RWPE2 (cell line): ENCODE measurements around the gene MRPL1.

Experiments
- ATAC-seq: fragments of 200-7000 bp; cut with Tn5 transposase; 3 replicates; pipeline ENCODE4 v1.9.1; 2021; ENCODE audit warnings: low read depth
- DNase-seq: peaks from one replicate; pipeline ENCODE4 v3.0.0-alpha.2; 2020; ENCODE audit warnings: low spot score
- H3K27ac ChIP-seq: fragments of 450-650 bp; 2 replicates; pipeline ENCODE4 v1.5.1; 2017; ENCODE audit warnings: mild to moderate bottlenecking; ENCODE audit not compliant: poor library complexity, severe bottlenecking
- H3K27me3 ChIP-seq: fragments of 250-450 bp; sonication (Bioruptor Pico); 2 replicates; pipeline ENCODE4 v1.5.1; 2021; ENCODE audit warnings: mild to moderate bottlenecking, moderate library complexity; ENCODE audit not compliant: insufficient read depth, poor library complexity, severe bottlenecking
- H3K36me3 ChIP-seq: fragments of 250-450 bp; sonication (Bioruptor Pico); 2 replicates; pipeline ENCODE4 v1.5.1; 2020; ENCODE audit warnings: low read depth, mild to moderate bottlenecking, moderate library complexity
- H3K4me1 ChIP-seq: fragments of 250-450 bp; sonication (Bioruptor Pico); 2 replicates; pipeline ENCODE4 v1.5.1; 2021; ENCODE audit warnings: mild to moderate bottlenecking, moderate library complexity; ENCODE audit not compliant: insufficient read depth, poor library complexity, severe bottlenecking
- H3K4me3 ChIP-seq: fragments of 250-450 bp; sonication (Bioruptor Pico); 2 replicates; pipeline ENCODE4 v1.5.1; 2021; ENCODE audit warnings: mild to moderate bottlenecking, moderate library complexity; ENCODE audit not compliant: severe bottlenecking
- H3K9me3 ChIP-seq: fragments of 250-450 bp; sonication (Bioruptor Pico); 2 replicates; pipeline ENCODE4 v1.5.1; 2021; ENCODE audit warnings: mild to moderate bottlenecking, moderate library complexity; ENCODE audit not compliant: severe bottlenecking
- CTCF ChIP-seq: fragments of 450-650 bp; IDR thresholded peaks from one replicate; pipeline ENCODE4 v1.5.1; 2017; ENCODE audit warnings: mild to moderate bottlenecking, moderate library complexity; ENCODE audit not compliant: poor library complexity, severe bottlenecking

The MRPL1 gene

GRCh38 chr4:78002260-78002659 is 139.6 kb downstream of the MRPL1 start:
- H3K9me3 ChIP-seq = no peaks in the 10 kb centered on the region
- no peak overlapping the region for H3K4me3 ChIP-seq
- H3K36me3 ChIP-seq = no peaks in the 10 kb centered on the region
- H3K27me3 ChIP-seq = no peaks in the 10 kb centered on the region
- peaks cover 2% of the 10 kb centered on the region for H3K4me1 ChIP-seq
- H3K27ac ChIP-seq = no peak overlapping the region
- ATAC-seq (no peak), DNase-seq (no peak)
- no peak for TF ChIP-seq CTCF
